Ishikawa (cell line): ENCODE results near the gene MTF2.

Source experiments
- CEBPB ChIP-seq: IDR thresholded peaks from 2 replicates; pipeline ENCODE4 v1.6.1; 2012
- CREB1 ChIP-seq: IDR thresholded peaks from 2 replicates; pipeline ENCODE4 v1.6.1; 2012; ENCODE audit warnings: low read depth
- EGR1 ChIP-seq: IDR thresholded peaks from 2 replicates; pipeline ENCODE4 v1.6.1; 2012
- EP300 ChIP-seq: IDR thresholded peaks from 2 replicates; pipeline ENCODE4 v1.6.1; 2012; ENCODE audit warnings: borderline replicate concordance
- FOXM1 ChIP-seq: IDR thresholded peaks from 2 replicates; pipeline ENCODE4 v1.6.1; 2012; ENCODE audit warnings: low read depth, borderline replicate concordance
- NFIC ChIP-seq: IDR thresholded peaks from 2 replicates; pipeline ENCODE4 v1.6.1; 2012
- RAD21 ChIP-seq: IDR thresholded peaks from 2 replicates; pipeline ENCODE4 v1.6.1; 2012; ENCODE audit warnings: low read depth
- REST ChIP-seq: IDR thresholded peaks from 2 replicates; pipeline ENCODE4 v1.6.1; 2012; ENCODE audit warnings: low read depth, mild to moderate bottlenecking
- TAF1 ChIP-seq: IDR thresholded peaks from 2 replicates; pipeline ENCODE4 v1.6.1; 2012; ENCODE audit warnings: low read depth, mild to moderate bottlenecking
- TCF12 ChIP-seq: IDR thresholded peaks from 2 replicates; pipeline ENCODE4 v1.6.1; 2012; ENCODE audit warnings: low read depth
- TEAD4 ChIP-seq: IDR thresholded peaks from 2 replicates; pipeline ENCODE4 v1.6.1; 2012
- YY1 ChIP-seq: IDR thresholded peaks from 2 replicates; pipeline ENCODE4 v1.6.1; 2012; ENCODE audit warnings: low read depth
- ZBTB7A ChIP-seq: IDR thresholded peaks from 2 replicates; pipeline ENCODE4 v1.6.1; 2012; ENCODE audit warnings: low read depth
- TF ChIP-seq, protein P1 (sequence below): IDR thresholded peaks from 2 replicates; pipeline ENCODE4 v1.6.1; 2012
- TF ChIP-seq, protein P2 (sequence below): IDR thresholded peaks from 2 replicates; pipeline ENCODE4 v1.6.1; 2012

The MTF2 gene

DNA sequence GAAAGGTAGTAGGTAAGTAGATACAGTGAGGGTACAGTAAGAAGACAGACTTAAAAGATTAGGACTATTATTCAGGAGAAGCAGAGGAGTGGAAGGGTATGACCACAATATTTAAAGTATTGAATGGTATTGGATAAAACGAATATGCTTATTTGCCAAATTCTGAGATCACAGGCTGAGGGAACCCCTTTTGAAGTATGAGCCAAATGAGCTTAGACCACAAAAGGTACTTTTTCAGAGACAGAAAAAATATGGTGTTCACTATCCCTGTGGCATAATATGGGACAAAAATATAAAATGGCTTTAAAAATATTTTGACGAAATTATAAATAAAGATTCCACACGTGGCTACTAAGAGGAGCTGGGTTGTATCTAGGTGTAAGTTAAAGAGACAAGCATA lies 880 bp upstream of the MTF2 start:
- no peak for TF ChIP-seq REST
- TF ChIP-seq TEAD4: no peak
- TF ChIP-seq NFIC: no peak
- TF ChIP-seq YY1: no peak

- TF ChIP-seq TCF12 (no peak), NFIC (no peak), EGR1 (no peak), RAD21 (no peak), TAF1 (no peak), EP300 (no peak), YY1 (no peak), FOXM1 (no peak), ZBTB7A (no peak), CREB1 (no peak), REST (no peak), TEAD4 (no peak)
- TF ChIP-seq, protein P1, sequence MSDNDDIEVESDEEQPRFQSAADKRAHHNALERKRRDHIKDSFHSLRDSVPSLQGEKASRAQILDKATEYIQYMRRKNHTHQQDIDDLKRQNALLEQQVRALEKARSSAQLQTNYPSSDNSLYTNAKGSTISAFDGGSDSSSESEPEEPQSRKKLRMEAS: no peak
- TF ChIP-seq, protein P2, sequence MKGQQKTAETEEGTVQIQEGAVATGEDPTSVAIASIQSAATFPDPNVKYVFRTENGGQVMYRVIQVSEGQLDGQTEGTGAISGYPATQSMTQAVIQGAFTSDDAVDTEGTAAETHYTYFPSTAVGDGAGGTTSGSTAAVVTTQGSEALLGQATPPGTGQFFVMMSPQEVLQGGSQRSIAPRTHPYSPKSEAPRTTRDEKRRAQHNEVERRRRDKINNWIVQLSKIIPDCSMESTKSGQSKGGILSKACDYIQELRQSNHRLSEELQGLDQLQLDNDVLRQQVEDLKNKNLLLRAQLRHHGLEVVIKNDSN: no peak
These were observed 471 bp upstream of the MTF2 start for GRCh38 chr1:93078638-93078985.

- TF ChIP-seq EGR1 (no peak), CEBPB (no peak), ZBTB7A (no peak), TAF1 (no peak), FOXM1 (no peak), CREB1 (no peak), NFIC (no peak), RAD21 (no peak), REST (no peak), TEAD4 (no peak), TCF12 (no peak), EP300 (no peak), YY1 (no peak)
- TF ChIP-seq, protein P2: no peak
- TF ChIP-seq, protein P1: no peak
These were observed 630 bp downstream of the MTF2 start for GRCh38 chr1:93079685-93080141.

- no peak for TF ChIP-seq TCF12
- no peak for TF ChIP-seq EGR1
- no peak for TF ChIP-seq NFIC
- TF ChIP-seq RAD21: peak; percentile 35; the same call in 1 of the 2 replicates
- no peak for TF ChIP-seq ZBTB7A
These were observed 1.2 kb downstream of the MTF2 start for GRCh38 chr1:93080179-93080823.

DNA sequence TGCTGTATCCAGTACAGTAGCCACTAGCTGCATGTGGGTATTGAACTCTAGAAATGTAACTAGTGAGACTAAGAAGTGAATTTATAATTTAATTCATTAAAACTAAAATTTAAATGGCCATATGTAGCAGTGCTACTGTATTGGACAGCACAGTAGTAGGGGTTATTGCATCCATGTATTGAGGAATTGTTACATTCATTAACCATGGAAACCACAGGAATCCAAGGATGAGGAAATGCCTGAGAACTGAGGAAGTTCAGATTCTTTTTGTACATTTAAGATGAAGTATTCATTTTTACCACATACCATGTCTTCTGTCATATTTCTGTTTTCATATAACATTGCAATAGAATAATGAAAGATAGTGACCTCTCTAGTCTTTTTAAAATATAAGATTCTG lies 2.6 kb downstream of the MTF2 start:
- no peak for TF ChIP-seq TEAD4
- TF ChIP-seq, protein P2: no peak
- no peak for TF ChIP-seq TAF1
- no peak for TF ChIP-seq EP300
- no peak for TF ChIP-seq NFIC
- TF ChIP-seq FOXM1: no peak
- TF ChIP-seq, protein P1: no peak
- no peak for TF ChIP-seq CEBPB
- no peak for TF ChIP-seq REST
- TF ChIP-seq RAD21: no peak
- no peak for TF ChIP-seq CREB1
- TF ChIP-seq TCF12: no peak
- no peak for TF ChIP-seq YY1
- TF ChIP-seq EGR1: no peak
